ENCODE results near the gene TPGS1. TPM values are rescaled to one million over a fixed set of nuclear protein-coding genes. Genes with fewer than 3 reads are reported as not detected.

TPGS1 gene
- total RNA-seq, 8 experiments from 2014 or later, result 5.2 to 15.1 (median 8.2) TPM

DNA sequence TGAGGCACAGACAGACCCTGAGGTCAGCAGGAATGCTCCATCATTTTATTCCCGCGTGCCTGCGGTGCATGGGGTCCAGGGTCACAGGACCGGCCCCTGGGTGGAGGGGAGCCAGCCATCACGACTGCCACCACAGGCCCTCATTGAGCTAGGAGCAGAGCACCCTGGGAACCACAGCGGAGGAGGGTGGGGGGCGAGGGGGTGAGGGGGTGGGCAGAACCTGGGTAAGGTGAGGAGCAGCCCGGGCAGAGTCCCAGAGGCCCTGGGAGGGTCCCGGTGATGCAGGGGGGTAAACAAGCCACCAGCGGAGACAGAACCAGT, 12.3 kb upstream of the TPGS1 start:
- Histone ChIP-seq H3K27ac (no peak overlapping the region), H3K4me1 (replicated peaks in 1 of 2) (peaks cover 13 to 17% of the 10 kb centered on the region in 2 donors), H3K4me3 (no peak overlapping the region)
- WGBS, 10 experiments, result no CpG with 5 or more reads among the region's 10 CpGs
- in situ Hi-C loops (cut with MboI; ENCODE audit: low pct_unique_long_range_greater_than_20kb in 2 of 9, low sequenced_read_pairs in 9 of 9, unreplicated experiment in 9 of 9), result no loop called here
- peak in 1 of 8 experiments; percentile 1 for ATAC-seq (replicated peaks in 6 of 8)

DNA sequence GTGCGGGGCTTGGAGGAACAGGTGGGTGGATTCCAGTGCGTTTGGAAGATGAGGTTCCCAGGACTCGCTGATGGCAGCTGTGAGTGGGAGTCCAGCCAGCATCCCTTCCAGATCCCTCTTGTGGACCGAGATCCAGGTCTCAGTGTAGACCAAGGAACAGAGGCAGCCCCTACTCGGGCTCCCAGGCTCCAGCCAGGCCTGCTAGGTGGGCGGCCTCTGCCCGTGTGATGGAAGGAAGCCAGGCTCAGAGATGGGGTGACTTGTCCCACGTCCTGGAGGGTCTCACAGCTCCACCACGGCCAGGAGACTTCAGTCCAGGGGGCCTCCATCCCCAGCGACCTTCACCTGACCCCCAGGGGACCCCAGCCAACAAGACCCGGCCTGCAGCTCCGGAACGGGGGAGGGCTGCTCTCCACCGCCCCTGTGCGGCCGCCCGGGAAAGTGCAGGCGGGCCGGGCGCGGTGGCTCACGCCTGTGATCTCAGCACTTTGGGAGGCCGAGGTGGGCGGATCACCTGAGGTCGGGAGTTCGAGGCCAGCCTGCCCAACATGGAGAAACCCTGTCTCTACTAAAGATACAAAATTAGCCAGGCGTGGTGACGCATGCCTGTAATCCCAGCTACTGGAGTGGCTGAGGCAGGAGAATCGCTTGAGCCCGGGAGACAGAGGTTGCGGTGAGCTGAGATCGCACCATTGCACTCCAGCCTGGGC, 11.7 kb upstream of the TPGS1 start:
- H3K4me1 ChIP-seq (replicated peaks in 1 of 2), result peaks cover 10 to 16% of the 10 kb centered on the region in 2 donors
- H3K27ac ChIP-seq, result no peak overlapping the region
- 2 to 50% (median 33%) methylated on average over 2 to 14 of the region's 32 CpGs; no CpG with 5 or more reads in 6 of the 10 experiments for WGBS, 10 experiments
- ATAC-seq (replicated peaks in 6 of 8), result peak; percentile 5 to 60 (median 28)
- H3K4me3 ChIP-seq, result no peak overlapping the region
- in situ Hi-C loops (cut with MboI; ENCODE audit: low pct_unique_long_range_greater_than_20kb in 2 of 9, low sequenced_read_pairs in 9 of 9, unreplicated experiment in 9 of 9), result no loop called here

DNA sequence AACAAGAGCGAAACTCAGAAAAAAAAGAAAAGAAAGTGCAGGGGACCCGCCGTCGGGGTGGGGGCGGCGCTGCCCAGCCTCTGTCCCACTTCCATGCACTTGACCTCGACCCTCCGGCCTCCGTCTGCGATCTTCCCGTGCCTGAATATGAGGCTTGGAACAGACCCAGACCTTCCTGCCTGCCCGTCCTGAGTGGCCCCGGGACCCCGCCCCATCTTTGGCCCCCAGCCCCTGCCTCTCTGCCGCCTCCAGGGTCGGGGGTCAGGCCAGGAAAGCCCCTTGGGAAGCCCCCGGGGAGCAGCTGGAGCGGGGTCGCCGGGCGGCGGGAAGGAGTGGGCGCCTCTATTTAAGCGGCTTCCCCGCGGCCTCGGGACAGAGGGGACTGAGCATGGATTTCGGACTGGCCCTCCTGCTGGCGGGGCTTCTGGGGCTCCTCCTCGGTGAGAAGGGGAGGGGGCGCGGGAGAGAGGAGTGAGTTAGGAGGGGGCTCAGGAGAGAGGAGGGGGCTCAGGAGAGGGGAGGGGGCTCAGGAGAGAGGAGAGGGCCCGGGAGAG, 11.1 kb upstream of the TPGS1 start, which contains the start of gene MADCAM1:
Gene MADCAM1, plus strand, starts transcription at position 375 of the 554 bp plus-strand sequence. Its CDS starts 14 bp downstream, at position 389.
- peaks cover 7 to 13% of the 10 kb centered on the region in 2 donors for H3K4me1 ChIP-seq (replicated peaks in 1 of 2)
- H3K4me3 ChIP-seq, result peak within 1 kb of the TSS in 4 of 5 donors; percentile 8 to 29 (median 21)
- in situ Hi-C loops (cut with MboI; ENCODE audit: low pct_unique_long_range_greater_than_20kb in 2 of 9, low sequenced_read_pairs in 9 of 9, unreplicated experiment in 9 of 9), result no loop called here
- no peak within 1 kb of the TSS for H3K27ac ChIP-seq
- 0 to 20% methylated on average over 1 to 2 of the region's 33 CpGs; no CpG with 5 or more reads in 8 of the 10 experiments for WGBS, 10 experiments
- no peak for ATAC-seq (replicated peaks in 6 of 8)

DNA sequence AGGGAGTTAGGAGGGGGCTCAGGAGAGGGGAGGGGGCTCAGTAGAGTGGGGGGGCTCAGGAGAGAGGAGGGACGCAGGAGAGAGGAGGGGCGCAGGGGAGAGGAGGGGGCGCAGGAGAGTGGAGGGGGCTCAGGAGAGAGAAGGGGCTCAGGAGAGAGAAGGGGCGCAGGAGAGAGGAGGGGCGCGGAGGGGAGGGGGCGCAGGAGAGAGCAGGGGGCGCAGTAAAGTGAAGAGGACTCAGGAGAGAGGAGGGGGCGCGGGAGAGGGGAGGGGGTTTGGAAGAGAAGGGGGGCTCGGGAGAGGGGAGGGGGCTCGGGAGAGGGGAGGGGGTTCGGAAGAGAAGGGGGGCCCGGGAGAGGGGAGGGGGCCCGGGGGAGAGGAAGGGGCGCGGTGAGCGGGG, 10.3 kb upstream of the TPGS1 start:
- ATAC-seq (replicated peaks in 6 of 8), result no peak
- H3K4me3 ChIP-seq, result peak overlapping the region in 1 of 5 donors; percentile 23
- in situ Hi-C loops (cut with MboI; ENCODE audit: low pct_unique_long_range_greater_than_20kb in 2 of 9, low sequenced_read_pairs in 9 of 9, unreplicated experiment in 9 of 9), result no loop called here
- H3K27ac ChIP-seq, result no peak overlapping the region
- no CpG with 5 or more reads among the region's 18 CpGs for WGBS, 10 experiments
- peaks cover 6 to 11% of the 10 kb centered on the region in 2 donors for H3K4me1 ChIP-seq (replicated peaks in 1 of 2)

DNA sequence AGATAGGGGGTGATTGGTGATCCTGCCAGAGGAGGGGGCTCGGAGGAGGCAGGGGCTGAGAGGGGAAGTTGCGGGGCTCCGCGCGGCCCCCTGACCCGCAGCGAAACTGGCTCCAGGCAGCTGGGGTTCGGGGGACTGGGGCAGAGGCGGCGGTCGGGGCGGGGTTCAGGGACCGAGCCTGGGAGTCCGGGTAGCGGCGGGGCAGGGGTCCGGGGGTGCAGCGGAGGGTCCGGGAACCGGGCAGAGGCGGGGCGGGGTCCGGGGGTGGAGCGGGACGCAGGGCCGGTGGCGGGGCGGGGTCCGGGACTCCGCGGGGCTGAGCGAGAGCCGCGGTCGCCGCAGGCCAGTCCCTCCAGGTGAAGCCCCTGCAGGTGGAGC, 9.8 kb upstream of the TPGS1 start:
- Histone ChIP-seq H3K4me3 (peak overlapping the region; percentile 8 to 29 (median 19)), H3K4me1 (replicated peaks in 1 of 2) (peaks cover 6 to 11% of the 10 kb centered on the region in 2 donors), H3K27ac (no peak overlapping the region)
- in situ Hi-C loops (cut with MboI; ENCODE audit: low pct_unique_long_range_greater_than_20kb in 2 of 9, low sequenced_read_pairs in 9 of 9, unreplicated experiment in 9 of 9), result no loop called here
- WGBS, 10 experiments, result no CpG with 5 or more reads among the region's 36 CpGs
- peak in 4 of 8 experiments; percentile 8 to 40 (median 25) for ATAC-seq (replicated peaks in 6 of 8)

DNA sequence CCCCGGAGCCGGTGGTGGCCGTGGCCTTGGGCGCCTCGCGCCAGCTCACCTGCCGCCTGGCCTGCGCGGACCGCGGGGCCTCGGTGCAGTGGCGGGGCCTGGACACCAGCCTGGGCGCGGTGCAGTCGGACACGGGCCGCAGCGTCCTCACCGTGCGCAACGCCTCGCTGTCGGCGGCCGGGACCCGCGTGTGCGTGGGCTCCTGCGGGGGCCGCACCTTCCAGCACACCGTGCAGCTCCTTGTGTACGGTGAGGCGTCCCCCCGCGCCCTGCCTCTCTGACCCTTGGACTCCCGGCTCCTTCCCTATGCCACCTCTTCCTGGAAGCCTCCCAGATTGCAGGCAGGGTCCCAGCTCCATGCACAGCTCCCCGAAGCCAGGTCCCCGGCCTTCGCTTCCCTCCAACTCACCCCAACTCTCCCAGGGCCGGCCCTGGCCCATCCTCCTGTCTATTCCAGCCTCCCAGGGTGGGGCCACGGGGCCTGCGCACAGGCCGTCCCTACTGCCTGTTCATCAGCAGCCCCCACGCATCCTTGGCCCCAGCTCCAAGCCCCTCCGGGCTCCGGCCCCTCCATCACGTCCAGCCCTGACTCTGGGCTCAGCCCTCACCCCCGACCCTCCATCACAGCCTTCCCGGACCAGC, 9.3 kb upstream of the TPGS1 start:
- Histone ChIP-seq H3K4me3 (peak overlapping the region; percentile 8 to 29 (median 19)), H3K27ac (no peak overlapping the region), H3K4me1 (replicated peaks in 1 of 2) (peaks cover 6 to 11% of the 10 kb centered on the region in 2 donors)
- peak; percentile 25 to 52 (median 42) for ATAC-seq (replicated peaks in 6 of 8)
- WGBS, 10 experiments, result 0 to 5% (median 0%) methylated on average over 2 to 27 of the region's 50 CpGs; no CpG with 5 or more reads in 5 of the 10 experiments
- in situ Hi-C loops (cut with MboI; ENCODE audit: low pct_unique_long_range_greater_than_20kb in 2 of 9, low sequenced_read_pairs in 9 of 9, unreplicated experiment in 9 of 9), result no loop called here

DNA sequence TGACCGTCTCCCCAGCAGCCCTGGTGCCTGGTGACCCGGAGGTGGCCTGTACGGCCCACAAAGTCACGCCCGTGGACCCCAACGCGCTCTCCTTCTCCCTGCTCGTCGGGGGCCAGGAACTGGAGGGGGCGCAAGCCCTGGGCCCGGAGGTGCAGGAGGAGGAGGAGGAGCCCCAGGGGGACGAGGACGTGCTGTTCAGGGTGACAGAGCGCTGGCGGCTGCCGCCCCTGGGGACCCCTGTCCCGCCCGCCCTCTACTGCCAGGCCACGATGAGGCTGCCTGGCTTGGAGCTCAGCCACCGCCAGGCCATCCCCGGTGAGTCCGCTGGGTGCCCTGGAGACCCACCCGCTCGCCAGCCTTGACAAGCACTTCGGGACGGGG, 8.8 kb upstream of the TPGS1 start:
- Histone ChIP-seq H3K4me1 (replicated peaks in 1 of 2) (peaks cover 6 to 11% of the 10 kb centered on the region in 2 donors), H3K27ac (no peak overlapping the region), H3K4me3 (no peak overlapping the region)
- 20% methylated on average over 2 of the region's 26 CpGs; no CpG with 5 or more reads in 9 of the 10 experiments for WGBS, 10 experiments
- in situ Hi-C loops (cut with MboI; ENCODE audit: low pct_unique_long_range_greater_than_20kb in 2 of 9, low sequenced_read_pairs in 9 of 9, unreplicated experiment in 9 of 9), result no loop called here
- peak in 1 of 8 experiments; percentile 6 for ATAC-seq (replicated peaks in 6 of 8)

DNA sequence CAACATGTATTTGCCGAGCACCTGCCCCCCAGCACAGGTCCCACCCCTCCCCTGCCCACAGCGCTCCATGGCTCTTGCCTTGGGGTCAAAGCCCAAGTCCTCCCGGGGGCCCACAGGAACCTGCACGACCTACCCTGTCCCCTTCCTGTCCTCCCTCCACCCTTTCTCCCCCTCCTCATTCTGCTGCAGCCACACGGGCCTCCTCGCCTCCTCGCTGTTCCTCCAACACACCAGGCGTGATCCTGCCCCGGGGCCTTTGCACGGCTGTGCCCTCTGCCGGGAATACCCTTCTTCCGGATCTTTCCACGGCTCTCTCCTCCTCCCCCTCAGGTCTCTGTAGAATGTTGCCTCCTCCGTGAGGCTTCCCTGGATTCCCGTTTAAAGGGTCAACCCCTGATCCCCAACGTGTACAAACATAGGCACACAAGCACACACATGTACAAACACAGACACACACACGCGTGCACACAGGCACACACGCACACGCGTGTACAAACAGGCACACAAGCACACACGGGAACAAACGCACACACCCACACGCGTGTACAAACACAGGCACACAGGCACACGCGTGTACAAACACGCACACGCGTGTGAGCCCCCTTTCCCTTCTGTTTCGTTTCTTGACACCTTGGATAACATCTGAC, 8.2 kb upstream of the TPGS1 start:
- Histone ChIP-seq H3K4me1 (replicated peaks in 1 of 2) (peaks cover 6 to 11% of the 10 kb centered on the region in 2 donors), H3K4me3 (no peak overlapping the region), H3K27ac (no peak overlapping the region)
- 40 to 100% (median 66%) methylated on average over 1 to 12 of the region's 31 CpGs; no CpG with 5 or more reads in 2 of the 10 experiments for WGBS, 10 experiments
- no peak for ATAC-seq (replicated peaks in 6 of 8)
- in situ Hi-C loops (cut with MboI; ENCODE audit: low pct_unique_long_range_greater_than_20kb in 2 of 9, low sequenced_read_pairs in 9 of 9, unreplicated experiment in 9 of 9), result no loop called here

DNA sequence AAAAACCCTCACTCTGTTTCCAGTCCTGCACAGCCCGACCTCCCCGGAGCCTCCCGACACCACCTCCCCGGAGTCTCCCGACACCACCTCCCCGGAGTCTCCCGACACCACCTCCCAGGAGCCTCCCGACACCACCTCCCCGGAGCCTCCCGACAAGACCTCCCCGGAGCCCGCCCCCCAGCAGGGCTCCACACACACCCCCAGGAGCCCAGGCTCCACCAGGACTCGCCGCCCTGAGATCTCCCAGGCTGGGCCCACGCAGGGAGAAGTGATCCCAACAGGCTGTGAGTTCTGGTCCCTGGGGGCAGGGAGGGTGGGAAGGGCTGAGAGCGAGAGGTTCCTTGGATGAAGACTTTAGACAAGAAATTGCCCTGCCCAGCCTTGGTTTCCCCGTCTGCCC, 5.7 kb upstream of the TPGS1 start:
- peaks cover 12 to 18% of the 10 kb centered on the region in 2 donors for H3K4me1 ChIP-seq (replicated peaks in 1 of 2)
- in situ Hi-C loops (cut with MboI; ENCODE audit: low pct_unique_long_range_greater_than_20kb in 2 of 9, low sequenced_read_pairs in 9 of 9, unreplicated experiment in 9 of 9), result no loop called here
- H3K4me3 ChIP-seq, result no peak overlapping the region
- WGBS, 10 experiments, result 68 to 100% (median 80%) methylated on average over 1 to 5 of the region's 17 CpGs; no CpG with 5 or more reads in 7 of the 10 experiments
- ATAC-seq (replicated peaks in 6 of 8), result no peak
- H3K27ac ChIP-seq, result no peak overlapping the region

DNA sequence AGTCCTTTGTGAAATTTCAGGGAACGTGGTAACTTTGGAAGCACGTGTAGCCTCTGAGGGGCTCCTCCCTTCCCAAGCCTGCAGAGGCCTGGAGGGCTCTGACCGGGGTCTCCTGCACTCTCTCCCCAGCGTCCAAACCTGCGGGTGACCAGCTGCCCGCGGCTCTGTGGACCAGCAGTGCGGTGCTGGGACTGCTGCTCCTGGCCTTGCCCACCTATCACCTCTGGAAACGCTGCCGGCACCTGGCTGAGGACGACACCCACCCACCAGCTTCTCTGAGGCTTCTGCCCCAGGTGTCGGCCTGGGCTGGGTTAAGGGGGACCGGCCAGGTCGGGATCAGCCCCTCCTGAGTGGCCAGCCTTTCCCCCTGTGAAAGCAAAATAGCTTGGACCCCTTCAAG, 2.7 kb upstream of the TPGS1 start:
- ATAC-seq (replicated peaks in 6 of 8), result no peak
- Histone ChIP-seq H3K27ac (no peak overlapping the region), H3K4me3 (no peak overlapping the region), H3K4me1 (replicated peaks in 1 of 2) (peaks cover 9 to 12% of the 10 kb centered on the region in 2 donors)
- in situ Hi-C loops (cut with MboI; ENCODE audit: low pct_unique_long_range_greater_than_20kb in 2 of 9, low sequenced_read_pairs in 9 of 9, unreplicated experiment in 9 of 9), result no loop called here
- 75 to 93% (median 82%) methylated on average over 2 to 8 of the region's 14 CpGs; no CpG with 5 or more reads in 6 of the 10 experiments for WGBS, 10 experiments

DNA sequence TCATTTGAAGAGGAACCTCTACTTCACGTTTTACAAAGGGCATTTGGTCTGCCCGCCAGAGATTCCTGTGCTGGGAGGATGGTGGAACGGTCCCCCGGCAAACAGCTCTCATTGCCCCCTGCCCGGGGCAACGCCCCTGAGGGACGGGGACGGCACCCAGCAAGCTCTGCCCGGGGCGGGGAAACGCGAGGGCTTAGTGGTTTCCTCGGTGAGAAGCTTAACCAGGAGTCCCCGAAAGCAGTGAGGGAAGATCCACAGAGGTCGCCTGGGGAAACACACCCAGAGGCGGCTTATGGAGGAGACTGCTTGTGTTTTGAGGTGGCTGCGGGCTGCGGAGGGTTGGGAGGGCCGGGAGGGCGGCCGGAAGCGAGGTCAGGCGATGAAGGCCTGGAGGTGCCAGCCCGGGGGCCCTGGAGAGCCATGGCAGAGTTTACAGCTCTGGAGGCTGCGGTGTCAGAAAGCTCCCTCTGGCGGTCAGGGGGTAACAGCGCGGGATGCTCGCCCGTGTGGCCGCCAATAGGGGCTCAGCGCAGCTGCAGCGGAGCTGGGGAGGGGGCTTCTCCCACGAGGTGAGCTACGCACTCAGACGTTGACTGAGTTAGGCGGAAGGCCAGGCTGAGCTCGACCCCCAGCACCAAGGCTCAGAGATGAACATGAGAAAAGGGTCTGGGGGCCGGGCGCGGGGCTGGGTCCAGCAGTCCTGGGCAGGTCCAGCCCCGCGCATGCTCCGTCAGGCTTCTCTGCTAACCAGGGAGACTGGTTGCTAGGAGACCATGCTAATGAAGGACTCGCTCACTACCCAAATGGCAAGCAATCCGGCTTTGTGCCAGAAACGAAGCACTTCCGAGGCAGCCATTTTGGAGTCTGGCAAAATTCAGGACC, 652 bp upstream of the TPGS1 start:
- Histone ChIP-seq H3K4me3 (peak overlapping the region; percentile 69 to 92 (median 73)), H3K27ac (peak overlapping the region; percentile 96 to 100), H3K4me1 (replicated peaks in 1 of 2) (peaks cover 13 to 25% of the 10 kb centered on the region in 2 donors)
- peak; percentile 73 to 88 (median 85) for ATAC-seq (replicated peaks in 6 of 8)
- in situ Hi-C loops (cut with MboI; ENCODE audit: low pct_unique_long_range_greater_than_20kb in 2 of 9, low sequenced_read_pairs in 9 of 9, unreplicated experiment in 9 of 9), result no loop called here
- 0 to 3% (median 0%) methylated on average over 3 to 10 of the region's 48 CpGs; no CpG with 5 or more reads in 5 of the 10 experiments for WGBS, 10 experiments
